ENCODE measurements around the gene SLK. TPM values are rescaled to one million over a fixed set of nuclear protein-coding genes. Genes with fewer than 3 reads are reported as not detected.

SLK gene
- total RNA-seq, 1 experiment from 2014 or later: 71.9 TPM

DNA sequence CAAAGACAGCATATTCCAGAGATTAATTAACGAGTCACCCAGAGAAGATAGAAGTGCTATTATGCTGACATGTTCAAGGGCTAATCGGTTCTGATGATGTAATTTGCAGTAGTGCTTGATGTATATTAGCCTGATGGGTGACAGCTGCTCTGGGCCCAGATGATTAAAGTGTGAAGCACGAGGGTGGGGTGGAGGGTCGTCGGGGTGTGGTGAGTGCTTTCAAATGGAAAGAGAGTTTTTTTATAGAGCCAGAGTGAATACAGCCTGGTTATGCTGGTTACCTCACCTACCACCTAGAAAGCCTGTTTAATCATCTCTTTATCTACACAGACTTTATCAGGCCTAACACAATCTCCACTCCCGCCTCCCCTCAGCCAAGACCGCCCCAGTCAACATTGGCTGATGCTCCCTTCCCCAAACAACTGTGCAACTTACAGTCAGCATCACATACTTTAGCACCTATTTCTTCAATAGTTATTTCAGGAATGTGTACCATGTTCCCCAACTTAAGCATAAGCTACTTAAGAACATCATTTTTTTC is 37.5 kb upstream of the SLK start:
- Mint-ChIP-seq H3K4me1 (ENCODE audit: insufficient read depth, unreplicated experiment) (no peaks in the 10 kb centered on the region), H3K4me3 (ENCODE audit: unreplicated experiment) (no peak overlapping the region), H3K27me3 (ENCODE audit: insufficient read depth, unreplicated experiment) (no peaks in the 10 kb centered on the region), H3K36me3 (ENCODE audit: insufficient read depth, unreplicated experiment) (no peaks in the 10 kb centered on the region), H3K27ac (ENCODE audit: low read depth, unreplicated experiment) (no peak overlapping the region), H3K9me3 (ENCODE audit: unreplicated experiment) (no peaks in the 10 kb centered on the region)
- ChIA-PET CTCF (interaction anchor here (0.5 kb wide), 1 partner anchor 140 kb away, joined by 3 read pairs; no protein-coding TSS in a partner anchor), POLR2A (interaction anchor here (1.6 kb wide), 1 partner anchor 29 kb away, joined by 3 read pairs; no protein-coding TSS in a partner anchor)
- DNase-seq (ENCODE audit: unreplicated experiment): no peak
- intact Hi-C loops (cut with micrococcal nuclease): no loop called here
- TF ChIP-seq, protein P1, sequence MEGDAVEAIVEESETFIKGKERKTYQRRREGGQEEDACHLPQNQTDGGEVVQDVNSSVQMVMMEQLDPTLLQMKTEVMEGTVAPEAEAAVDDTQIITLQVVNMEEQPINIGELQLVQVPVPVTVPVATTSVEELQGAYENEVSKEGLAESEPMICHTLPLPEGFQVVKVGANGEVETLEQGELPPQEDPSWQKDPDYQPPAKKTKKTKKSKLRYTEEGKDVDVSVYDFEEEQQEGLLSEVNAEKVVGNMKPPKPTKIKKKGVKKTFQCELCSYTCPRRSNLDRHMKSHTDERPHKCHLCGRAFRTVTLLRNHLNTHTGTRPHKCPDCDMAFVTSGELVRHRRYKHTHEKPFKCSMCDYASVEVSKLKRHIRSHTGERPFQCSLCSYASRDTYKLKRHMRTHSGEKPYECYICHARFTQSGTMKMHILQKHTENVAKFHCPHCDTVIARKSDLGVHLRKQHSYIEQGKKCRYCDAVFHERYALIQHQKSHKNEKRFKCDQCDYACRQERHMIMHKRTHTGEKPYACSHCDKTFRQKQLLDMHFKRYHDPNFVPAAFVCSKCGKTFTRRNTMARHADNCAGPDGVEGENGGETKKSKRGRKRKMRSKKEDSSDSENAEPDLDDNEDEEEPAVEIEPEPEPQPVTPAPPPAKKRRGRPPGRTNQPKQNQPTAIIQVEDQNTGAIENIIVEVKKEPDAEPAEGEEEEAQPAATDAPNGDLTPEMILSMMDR (IDR thresholded peaks at IDR 0.05; ENCODE audit: unreplicated experiment): no peak
- no TSS peak for BruUV-seq (replicated peaks)

DNA sequence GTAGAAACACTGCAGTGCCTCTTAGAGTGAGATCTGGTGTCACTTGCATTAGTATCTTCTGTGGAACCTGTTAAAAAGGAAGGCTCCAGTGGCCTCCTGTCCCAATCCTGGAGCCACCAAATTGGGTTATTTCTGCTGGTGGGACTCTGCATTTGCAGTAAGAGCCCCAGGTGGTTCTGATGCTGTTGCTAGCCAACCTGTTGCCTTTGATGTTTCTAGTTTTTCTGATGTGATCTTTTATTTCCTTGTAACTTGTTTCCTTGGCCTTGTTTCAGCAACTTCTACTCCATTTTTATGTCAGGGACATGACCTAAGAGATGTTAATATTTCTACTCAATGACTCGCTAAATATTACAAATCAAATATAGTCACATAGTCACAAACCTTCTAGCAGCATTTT is 36.5 kb upstream of the SLK start:
- intact Hi-C loops (cut with micrococcal nuclease): no loop called here
- DNase-seq (ENCODE audit: unreplicated experiment): no peak
- Mint-ChIP-seq H3K4me1 (ENCODE audit: insufficient read depth, unreplicated experiment) (no peaks in the 10 kb centered on the region), H3K27me3 (ENCODE audit: insufficient read depth, unreplicated experiment) (no peaks in the 10 kb centered on the region), H3K27ac (ENCODE audit: low read depth, unreplicated experiment) (no peak overlapping the region), H3K9me3 (ENCODE audit: unreplicated experiment) (no peaks in the 10 kb centered on the region), H3K4me3 (ENCODE audit: unreplicated experiment) (no peak overlapping the region), H3K36me3 (ENCODE audit: insufficient read depth, unreplicated experiment) (no peaks in the 10 kb centered on the region)
- BruUV-seq (replicated peaks): no TSS peak
- TF ChIP-seq, protein P1 (IDR thresholded peaks at IDR 0.05; ENCODE audit: unreplicated experiment): no peak
- CTCF ChIA-PET: no interaction called here
- POLR2A ChIA-PET: interaction anchor here (1.3 kb wide), 1 partner anchor 15 kb away, joined by 8 read pairs; no protein-coding TSS in a partner anchor

DNA sequence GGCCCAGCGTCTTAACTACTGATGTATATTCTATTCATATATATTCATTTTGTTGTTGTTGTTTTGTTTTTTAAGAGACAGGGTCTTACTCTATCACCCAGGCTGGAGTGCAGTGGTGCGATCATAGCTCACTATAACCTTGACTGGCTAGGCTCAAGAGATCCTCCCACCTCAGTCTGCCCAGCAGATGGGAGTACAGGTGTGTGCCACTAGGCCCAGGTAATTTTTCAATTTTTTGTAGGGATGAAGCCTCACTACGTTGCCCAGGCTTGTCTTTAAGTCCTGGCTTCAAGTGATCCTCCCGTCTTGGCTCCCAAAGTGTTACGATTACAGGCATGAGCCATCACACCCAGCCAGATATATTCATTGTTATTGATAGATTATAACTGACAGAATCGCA is 36.1 kb upstream of the SLK start:
- TF ChIP-seq, protein P1 (IDR thresholded peaks at IDR 0.05; ENCODE audit: unreplicated experiment): no peak
- ChIA-PET CTCF (no interaction called here), POLR2A (interaction anchor here (1.3 to 1.5 kb wide), 2 partner anchors 15 to 23 kb away, joined by 6 to 8 read pairs; no protein-coding TSS in a partner anchor)
- no peak for DNase-seq (ENCODE audit: unreplicated experiment)
- no TSS peak for BruUV-seq (replicated peaks)
- intact Hi-C loops (cut with micrococcal nuclease): no loop called here
- no peak overlapping the region for H3K4me3 Mint-ChIP-seq (ENCODE audit: unreplicated experiment)
- no peaks in the 10 kb centered on the region for H3K4me1 Mint-ChIP-seq (ENCODE audit: insufficient read depth, unreplicated experiment)
- H3K9me3 Mint-ChIP-seq (ENCODE audit: unreplicated experiment): no peaks in the 10 kb centered on the region
- H3K36me3 Mint-ChIP-seq (ENCODE audit: insufficient read depth, unreplicated experiment): no peaks in the 10 kb centered on the region
- H3K27me3 Mint-ChIP-seq (ENCODE audit: insufficient read depth, unreplicated experiment): no peaks in the 10 kb centered on the region
- H3K27ac Mint-ChIP-seq (ENCODE audit: low read depth, unreplicated experiment): no peak overlapping the region

DNA sequence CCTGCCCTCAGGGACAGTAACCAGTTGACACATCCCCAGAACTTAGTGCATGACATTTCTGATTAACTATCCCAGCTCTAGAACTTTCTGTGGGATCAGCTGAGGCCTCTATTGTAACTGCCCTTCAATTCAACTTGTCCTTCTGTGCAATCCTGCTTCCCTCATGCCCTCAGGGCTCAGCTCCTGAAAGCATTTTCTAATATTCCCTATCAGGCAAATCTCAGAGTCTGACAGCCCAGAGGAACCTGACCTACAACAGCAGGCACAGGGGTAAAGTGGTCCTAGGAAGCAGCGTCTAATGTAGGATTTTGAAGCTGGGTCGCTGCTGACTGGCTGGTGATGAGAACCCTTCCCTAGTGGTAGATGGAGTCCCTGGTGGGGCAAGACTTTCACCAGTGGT is 35.3 kb upstream of the SLK start:
- Mint-ChIP-seq H3K27me3 (ENCODE audit: insufficient read depth, unreplicated experiment) (no peaks in the 10 kb centered on the region), H3K27ac (ENCODE audit: low read depth, unreplicated experiment) (no peak overlapping the region), H3K4me1 (ENCODE audit: insufficient read depth, unreplicated experiment) (no peaks in the 10 kb centered on the region), H3K4me3 (ENCODE audit: unreplicated experiment) (no peak overlapping the region), H3K36me3 (ENCODE audit: insufficient read depth, unreplicated experiment) (no peaks in the 10 kb centered on the region), H3K9me3 (ENCODE audit: unreplicated experiment) (no peaks in the 10 kb centered on the region)
- no TSS peak for BruUV-seq (replicated peaks)
- CTCF ChIA-PET: interaction anchor here (0.6 to 0.7 kb wide), 2 partner anchors 39 to 60 kb away, joined by 3 to 4 read pairs; no protein-coding TSS in a partner anchor
- TF ChIP-seq, protein P1 (IDR thresholded peaks at IDR 0.05; ENCODE audit: unreplicated experiment): no peak
- intact Hi-C loops (cut with micrococcal nuclease): no loop called here
- POLR2A ChIA-PET: interaction anchor here (1.3 to 1.5 kb wide), 2 partner anchors 14 to 23 kb away, joined by 6 to 8 read pairs; no protein-coding TSS in a partner anchor
- DNase-seq (ENCODE audit: unreplicated experiment): no peak

Measured in MCF 10A (cell line).